GM12878 (cell line): Measurements from ENCODE around the gene WNT11. TPM values are rescaled to one million over a fixed set of nuclear protein-coding genes. Genes with fewer than 3 reads are reported as not detected.

ENCODE experiments used
- ATAC-seq: fragments of 200-7000 bp; cut with Tn5 transposase; 3 replicates; pipeline ENCODE4 v1.9.1; 2020; ENCODE audit warnings: mild to moderate bottlenecking, moderate library complexity
- BruUV-seq: library from RNA; stranded (reverse); fragments of 400-500 nt; replicated peaks from 2 replicates; lab custom pipeline; 2021; lab: Mats Ljungman, UMichigan
- CTCF ChIA-PET: fragments of 300-600 bp; sonication (Branson Sonifier 250); formaldehyde crosslinking; extraction: SDS; loops from one replicate; lab custom pipeline; 2021; ENCODE audit warnings: inconsistent platforms; lab: Yijun Ruan, JAX
- POLR2A ChIA-PET: fragments of 350-600 bp; formaldehyde crosslinking; extraction: SDS; loops from one replicate; lab custom pipeline; 2021; ENCODE audit warnings: inconsistent platforms; lab: Charles Lee
- RAD21 ChIA-PET: fragments of 300-600 bp; sonication (Branson Sonifier 250); formaldehyde crosslinking; loops from one replicate; lab custom pipeline; 2023; ENCODE audit warnings: antibody characterized with exemption; ENCODE audit not compliant: unreplicated experiment; lab: Charles Lee
- SMC1A ChIA-PET: fragments of 300-600 bp; sonication (Branson Sonifier 250); formaldehyde crosslinking; loops from one replicate; lab custom pipeline; 2023; ENCODE audit not compliant: unreplicated experiment, uncharacterized antibody; lab: Charles Lee
- DNase-seq: peaks from one replicate; pipeline ENCODE4 v3.0.0-alpha.2; 2011; ENCODE audit warnings: low read depth, low spot score
- FAIRE-seq: peaks from 3 replicates; lab custom pipeline; 2011; peaks lifted over from hg19 to GRCh38; lab: Jason Lieb, UNC
- H2AFZ ChIP-seq: 2 replicates; pipeline ENCODE4 v1.6.0; 2011; ENCODE audit warnings: low read depth, low read length, control low read depth; ENCODE audit not compliant: control insufficient read depth
- H3K27ac ChIP-seq: 2 replicates; pipeline ENCODE4 v1.5.1; 2011; ENCODE audit warnings: control low read depth; ENCODE audit not compliant: control insufficient read depth, insufficient read depth
- H3K27me3 ChIP-seq, 2 experiments: replicated peaks in 1 of 2; 2 replicates each; pipeline versions ENCODE4 v1.6.0 to v1.6.1; 2011; ENCODE audit warnings: low read length in 1 of 2; ENCODE audit not compliant: control insufficient read depth in 2 of 2, insufficient read depth in 2 of 2
- H3K36me3 ChIP-seq, 2 experiments: 2 replicates each; pipeline ENCODE4 v1.5.1; 2011; ENCODE audit warnings: low read length in 1 of 2; ENCODE audit not compliant: control insufficient read depth in 2 of 2, insufficient read depth in 2 of 2
- H3K4me1 ChIP-seq: 2 replicates; pipeline ENCODE4 v1.6.1; 2011; ENCODE audit warnings: mild to moderate bottlenecking, low read length, moderate library complexity, mixed read lengths; ENCODE audit not compliant: control insufficient read depth, insufficient read depth
- H3K4me2 ChIP-seq: 2 replicates; pipeline ENCODE4 v1.6.0; 2011; ENCODE audit warnings: control low read depth; ENCODE audit not compliant: control insufficient read depth, insufficient read depth
- H3K4me3 ChIP-seq: fragments of 200-600 bp; sonication (generic); 2 replicates; pipeline ENCODE4 v1.5.1; 2016
- H3K79me2 ChIP-seq: 2 replicates; pipeline ENCODE4 v1.6.0; 2011; ENCODE audit warnings: low read length; ENCODE audit not compliant: control insufficient read depth, insufficient read depth
- H3K9ac ChIP-seq: 2 replicates; pipeline ENCODE4 v1.8.0; 2011; ENCODE audit warnings: low read length, control low read depth, mixed read lengths; ENCODE audit not compliant: control insufficient read depth, insufficient read depth
- H3K9me3 ChIP-seq: replicated peaks from 3 replicates; pipeline ENCODE4 v1.5.1; 2011; ENCODE audit warnings: mild to moderate bottlenecking, low read length; ENCODE audit not compliant: control insufficient read depth, insufficient read depth
- H4K20me1 ChIP-seq: 2 replicates; pipeline ENCODE4 v1.6.0; 2011; ENCODE audit not compliant: control insufficient read depth, insufficient read depth
- HDAC6 ChIP-seq: fragments of 200-600 bp; sonication (generic); IDR thresholded peaks from one replicate; pipeline ENCODE4 v1.8.0; 2017; ENCODE audit warnings: antibody characterized with exemption; ENCODE audit not compliant: unreplicated experiment
- NR2C2 ChIP-seq: IDR thresholded peaks from 2 replicates; pipeline ENCODE4 v1.6.1; 2011; ENCODE audit warnings: borderline replicate concordance, low read depth; ENCODE audit not compliant: control insufficient read depth, insufficient read length
- SMARCA5 ChIP-seq: fragments of 450-650 bp; IDR thresholded peaks from 2 replicates; pipeline ENCODE4 v1.6.1; 2017; ENCODE audit warnings: mild to moderate bottlenecking
- SP1 ChIP-seq: IDR thresholded peaks from one replicate; pipeline ENCODE4 v1.6.1; 2011; ENCODE audit warnings: low read depth, low read length
- TCF12 ChIP-seq: IDR thresholded peaks from 2 replicates; pipeline ENCODE4 v1.6.1; 2011; ENCODE audit warnings: low read depth, mild to moderate bottlenecking, low read length
- ZZZ3 ChIP-seq: IDR thresholded peaks from 2 replicates; pipeline ENCODE4 v1.6.1; 2011; ENCODE audit warnings: low read depth; ENCODE audit not compliant: control insufficient read depth, insufficient read length
- WGBS: methylation state at CpG from one replicate; pipeline ENCODE4 v1.1.6; 2016; ENCODE audit warnings: low lambda C conversion rate; ENCODE audit not compliant: insufficient replicate concordance, insufficient coverage; ENCODE audit errors: missing lambda C conversion rate; 5-methylcytosine and 5-hydroxymethylcytosine counted together
- in situ Hi-C: fragments of 300-500 bp; cut with MboI; formaldehyde crosslinking; loops from 9 replicates; pipeline ENCODE4 v1.14.3; 2018; ENCODE audit warnings: mixed read lengths
- intact Hi-C: fragments of 100-400 bp; cut with micrococcal nuclease; formaldehyde crosslinking; loops from one replicate; pipeline ENCODE4 v1.14.2; 2022; ENCODE audit not compliant: unreplicated experiment
- polyA plus RNA-seq, 11 experiments: library from polyadenylated mRNA; depleted of rRNA in 4 of 11; unstranded in 6 of 11; stranded (reverse) in 5 of 11; fragments of >200 nt; fragmentation: Nextera tagmentation in 4 of 11; fragmentation: Illumina TruSeq in 1 of 11; extraction: Ambion mirVana in 4 of 11; extraction: Trizol in 1 of 11; gene quantifications; 1 replicate in 1 of 11; 2 replicates in 10 of 11; pipeline versions ENCODE4 v1.2.1 to v1.2.3, GENCODE V29; 2011 to 2016; ENCODE audit warnings: inconsistent platforms in 2 of 11, missing spikeins in 2 of 11, low read depth in 1 of 11
- total RNA-seq, 4 experiments: library from RNA; depleted of rRNA in 3 of 4; stranded (reverse); fragments of >200 nt in 3 of 4; fragmentation: Illumina TruSeq in 1 of 4; extraction: Trizol in 1 of 4; gene quantifications; 2 replicates each; pipeline versions ENCODE4 v1.2.1 to v1.2.3, GENCODE V29; 2013 to 2021
- TF ChIP-seq, protein P1 (sequence below): fragments of 450-650 bp; IDR thresholded peaks from 2 replicates; pipeline ENCODE4 v1.6.1; 2017; ENCODE audit warnings: borderline replicate concordance
- TF ChIP-seq, protein P2 (sequence below): IDR thresholded peaks from 2 replicates; pipeline ENCODE4 v1.6.1; 2011; ENCODE audit warnings: borderline replicate concordance, low read depth, mild to moderate bottlenecking, moderate library complexity, low read length; ENCODE audit not compliant: insufficient read depth, poor library complexity, severe bottlenecking

WNT11 gene
- total and polyA plus RNA-seq, 10 of the 15 experiments (the other 5 are each of a cell fraction or from before 2014, with no cell fraction given), result 0.05 to 0.19 TPM; not detected in 8

DNA sequence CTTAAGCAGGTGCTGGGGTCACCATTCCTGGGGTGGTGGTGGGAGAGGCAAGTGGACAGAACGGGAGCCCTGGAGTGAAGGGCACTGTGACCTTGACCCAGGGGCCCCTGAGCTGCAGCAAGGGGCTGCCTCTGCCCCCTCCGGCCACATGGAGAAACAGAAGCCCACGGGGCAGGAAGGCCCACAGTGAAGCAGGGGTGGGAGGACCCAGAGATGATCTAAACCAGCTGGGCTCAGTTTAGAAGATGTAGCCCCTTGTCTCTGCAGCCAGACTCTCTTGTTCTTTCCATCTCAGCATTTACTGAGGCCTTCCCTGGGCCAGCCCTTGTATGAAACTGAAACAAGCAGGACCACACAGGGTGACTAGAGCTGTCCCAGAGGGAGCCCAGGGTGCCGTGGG, 30.5 kb downstream of the WNT11 start:
- POLR2A ChIA-PET, result no interaction called here
- intact Hi-C loops, result no loop called here
- CTCF ChIA-PET, result no interaction called here
- 45% methylated on average over 4 of the region's 4 CpGs for WGBS
- ATAC-seq (peak; percentile 49), FAIRE-seq (no peak), DNase-seq (no peak)
- RAD21 ChIA-PET, result no interaction called here
- in situ Hi-C loops, result no loop called here
- Histone ChIP-seq H3K79me2 (no peaks in the 10 kb centered on the region), H3K36me3 (no peaks in the 10 kb centered on the region), H4K20me1 (no peaks in the 10 kb centered on the region), H3K27me3 (no peaks in the 10 kb centered on the region), H3K27ac (no peak overlapping the region), H3K4me3 (no peak overlapping the region), H3K4me1 (peaks cover 3% of the 10 kb centered on the region; the same call in 1 of the 2 replicates), H2AFZ (no peak overlapping the region), H3K9ac (no peak overlapping the region), H3K4me2 (no peak overlapping the region), H3K9me3 (no peaks in the 10 kb centered on the region)
- BruUV-seq, result no TSS peak
- TF ChIP-seq, protein P1, sequence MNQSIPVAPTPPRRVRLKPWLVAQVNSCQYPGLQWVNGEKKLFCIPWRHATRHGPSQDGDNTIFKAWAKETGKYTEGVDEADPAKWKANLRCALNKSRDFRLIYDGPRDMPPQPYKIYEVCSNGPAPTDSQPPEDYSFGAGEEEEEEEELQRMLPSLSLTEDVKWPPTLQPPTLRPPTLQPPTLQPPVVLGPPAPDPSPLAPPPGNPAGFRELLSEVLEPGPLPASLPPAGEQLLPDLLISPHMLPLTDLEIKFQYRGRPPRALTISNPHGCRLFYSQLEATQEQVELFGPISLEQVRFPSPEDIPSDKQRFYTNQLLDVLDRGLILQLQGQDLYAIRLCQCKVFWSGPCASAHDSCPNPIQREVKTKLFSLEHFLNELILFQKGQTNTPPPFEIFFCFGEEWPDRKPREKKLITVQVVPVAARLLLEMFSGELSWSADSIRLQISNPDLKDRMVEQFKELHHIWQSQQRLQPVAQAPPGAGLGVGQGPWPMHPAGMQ, result no peak
- TF ChIP-seq SMARCA5 (no peak), NR2C2 (no peak), HDAC6 (no peak), ZZZ3 (no peak), SP1 (no peak), TCF12 (no peak)
- TF ChIP-seq, protein P2, sequence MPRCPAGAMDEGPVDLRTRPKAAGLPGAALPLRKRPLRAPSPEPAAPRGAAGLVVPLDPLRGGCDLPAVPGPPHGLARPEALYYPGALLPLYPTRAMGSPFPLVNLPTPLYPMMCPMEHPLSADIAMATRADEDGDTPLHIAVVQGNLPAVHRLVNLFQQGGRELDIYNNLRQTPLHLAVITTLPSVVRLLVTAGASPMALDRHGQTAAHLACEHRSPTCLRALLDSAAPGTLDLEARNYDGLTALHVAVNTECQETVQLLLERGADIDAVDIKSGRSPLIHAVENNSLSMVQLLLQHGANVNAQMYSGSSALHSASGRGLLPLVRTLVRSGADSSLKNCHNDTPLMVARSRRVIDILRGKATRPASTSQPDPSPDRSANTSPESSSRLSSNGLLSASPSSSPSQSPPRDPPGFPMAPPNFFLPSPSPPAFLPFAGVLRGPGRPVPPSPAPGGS, result no peak
- SMC1A ChIA-PET, result no interaction called here
